Neutrophil (primary cell): Measurements from ENCODE around the gene CMKLR1.

Experiments used
- H3K27ac ChIP-seq: fragments of 200-600 bp; sonication (generic); 2 replicates; pipeline ENCODE4 v1.5.1; 2016; ENCODE audit warnings: mild to moderate bottlenecking, moderate library complexity
- H3K27me3 ChIP-seq: fragments of 200-600 bp; sonication (generic); 2 replicates; pipeline ENCODE4 v1.6.0; 2016; ENCODE audit warnings: mild to moderate bottlenecking
- H3K36me3 ChIP-seq: fragments of 200-600 bp; sonication (generic); 2 replicates; pipeline ENCODE4 v1.5.1; 2017
- H3K4me1 ChIP-seq, 2 experiments: fragments of 200-600 bp in 1 of 2; sonication (generic) in 1 of 2; 1 replicate in 1 of 2; 2 replicates in 1 of 2; pipeline versions ENCODE4 v1.5.1 to v1.6.1; 2013 to 2016; ENCODE audit warnings: low read depth in 1 of 2, low read length in 1 of 2, mild to moderate bottlenecking in 1 of 2, moderate library complexity in 1 of 2; ENCODE audit not compliant: control insufficient read depth in 1 of 2, insufficient read depth in 1 of 2
- H3K4me3 ChIP-seq, 2 experiments: fragments of 200-600 bp in 1 of 2; sonication (generic) in 1 of 2; 1 replicate in 1 of 2; 2 replicates in 1 of 2; pipeline ENCODE4 v1.5.1; 2013 to 2016; ENCODE audit warnings: low read depth in 1 of 2, low read length in 1 of 2, mild to moderate bottlenecking in 1 of 2, moderate library complexity in 1 of 2
- H3K9me3 ChIP-seq: fragments of 200-600 bp; sonication (generic); 2 replicates; pipeline ENCODE4 v1.5.1; 2016
- TF ChIP-seq, protein P1 (sequence below): fragments of 200-600 bp; sonication (generic); IDR thresholded peaks from 2 replicates; pipeline ENCODE4 v1.5.1; 2016; ENCODE audit warnings: antibody characterized with exemption

Gene CMKLR1

DNA sequence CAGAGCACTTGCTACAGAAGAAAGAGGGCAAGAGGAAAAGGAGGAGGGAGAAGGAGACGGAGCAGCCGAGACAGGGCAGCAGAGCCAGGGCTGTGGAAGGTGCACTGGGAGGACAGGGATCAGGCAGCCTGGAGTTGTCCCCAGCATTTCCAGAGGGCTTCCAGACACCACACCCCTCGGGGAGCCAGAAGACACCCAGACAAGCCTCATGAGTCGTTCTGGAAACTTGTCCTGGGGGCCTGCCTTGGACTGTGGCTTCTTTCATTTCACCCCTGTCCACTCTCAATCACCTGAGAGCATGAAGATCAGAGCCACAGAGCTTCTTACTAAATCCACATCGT is 14.1 kb downstream of the CMKLR1 start:
- no peaks in the 10 kb centered on the region for H3K9me3 ChIP-seq
- H3K4me3 ChIP-seq = no peak overlapping the region
- H3K27ac ChIP-seq = no peak overlapping the region
- H3K4me1 ChIP-seq = no peaks in the 10 kb centered on the region
- no peaks in the 10 kb centered on the region for H3K36me3 ChIP-seq
- peaks cover 8% of the 10 kb centered on the region for H3K27me3 ChIP-seq
- TF ChIP-seq, protein P1, sequence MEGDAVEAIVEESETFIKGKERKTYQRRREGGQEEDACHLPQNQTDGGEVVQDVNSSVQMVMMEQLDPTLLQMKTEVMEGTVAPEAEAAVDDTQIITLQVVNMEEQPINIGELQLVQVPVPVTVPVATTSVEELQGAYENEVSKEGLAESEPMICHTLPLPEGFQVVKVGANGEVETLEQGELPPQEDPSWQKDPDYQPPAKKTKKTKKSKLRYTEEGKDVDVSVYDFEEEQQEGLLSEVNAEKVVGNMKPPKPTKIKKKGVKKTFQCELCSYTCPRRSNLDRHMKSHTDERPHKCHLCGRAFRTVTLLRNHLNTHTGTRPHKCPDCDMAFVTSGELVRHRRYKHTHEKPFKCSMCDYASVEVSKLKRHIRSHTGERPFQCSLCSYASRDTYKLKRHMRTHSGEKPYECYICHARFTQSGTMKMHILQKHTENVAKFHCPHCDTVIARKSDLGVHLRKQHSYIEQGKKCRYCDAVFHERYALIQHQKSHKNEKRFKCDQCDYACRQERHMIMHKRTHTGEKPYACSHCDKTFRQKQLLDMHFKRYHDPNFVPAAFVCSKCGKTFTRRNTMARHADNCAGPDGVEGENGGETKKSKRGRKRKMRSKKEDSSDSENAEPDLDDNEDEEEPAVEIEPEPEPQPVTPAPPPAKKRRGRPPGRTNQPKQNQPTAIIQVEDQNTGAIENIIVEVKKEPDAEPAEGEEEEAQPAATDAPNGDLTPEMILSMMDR = no peak

DNA sequence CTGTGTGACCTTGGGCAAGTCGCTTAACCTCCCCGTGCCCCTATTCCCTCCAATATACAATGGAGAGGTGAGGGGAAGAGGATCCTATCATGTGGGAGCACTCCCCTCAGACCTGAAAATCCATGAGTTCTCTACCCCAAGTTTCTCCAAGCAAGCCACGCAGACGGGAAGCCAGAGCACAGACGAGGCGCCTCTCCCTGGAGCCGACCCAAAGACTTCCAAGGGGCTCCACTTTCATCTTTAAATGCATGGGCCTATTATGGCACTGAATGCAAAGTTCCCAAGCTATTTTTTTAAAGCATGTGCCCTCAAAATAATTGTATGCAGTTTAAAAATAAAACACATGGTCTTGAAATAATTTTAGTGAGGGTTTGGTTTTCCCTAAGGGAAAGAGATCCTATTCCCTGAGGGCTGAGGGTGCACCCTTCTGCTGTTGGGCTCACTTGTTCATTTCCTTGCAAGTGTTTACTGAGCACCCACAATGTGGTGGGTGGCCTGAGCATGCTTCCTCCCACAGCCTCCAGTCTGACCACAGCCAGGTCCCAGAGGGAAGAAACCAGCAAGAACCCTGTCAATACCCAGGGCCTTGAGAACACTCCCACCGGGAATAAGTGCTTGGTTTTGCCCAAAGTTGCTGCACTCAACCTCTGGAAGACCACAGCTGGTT is 14.6 kb downstream of the CMKLR1 start:
- TF ChIP-seq, protein P1 = no peak
- no peaks in the 10 kb centered on the region for H3K36me3 ChIP-seq
- H3K27me3 ChIP-seq = peaks cover 8% of the 10 kb centered on the region
- H3K4me1 ChIP-seq = no peaks in the 10 kb centered on the region
- no peak overlapping the region for H3K4me3 ChIP-seq
- no peaks in the 10 kb centered on the region for H3K9me3 ChIP-seq
- H3K27ac ChIP-seq = no peak overlapping the region

DNA sequence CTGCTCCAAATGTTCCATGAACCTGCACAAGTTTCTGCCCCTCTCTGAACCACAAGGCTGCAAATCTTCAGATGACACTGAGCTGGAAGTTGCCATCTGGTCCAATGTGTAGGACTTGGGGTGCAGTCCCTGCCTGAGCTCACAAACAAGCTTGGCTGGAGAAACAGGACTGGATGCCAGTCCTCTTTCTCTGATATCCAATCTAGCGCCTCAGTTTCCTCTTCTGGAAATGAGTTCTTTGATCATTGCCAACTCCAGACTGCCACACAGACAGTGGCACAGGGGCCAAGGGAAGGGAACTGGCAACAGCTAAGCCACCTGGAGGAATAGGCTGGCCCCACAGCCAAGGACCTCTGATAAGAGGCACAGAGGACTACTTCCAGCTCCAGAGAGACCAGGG is 15.5 kb downstream of the CMKLR1 start:
- TF ChIP-seq, protein P1 = no peak
- H3K4me3 ChIP-seq = no peak overlapping the region
- peaks cover 8% of the 10 kb centered on the region for H3K27me3 ChIP-seq
- no peaks in the 10 kb centered on the region for H3K4me1 ChIP-seq
- no peaks in the 10 kb centered on the region for H3K9me3 ChIP-seq
- H3K27ac ChIP-seq = no peak overlapping the region
- no peaks in the 10 kb centered on the region for H3K36me3 ChIP-seq

DNA sequence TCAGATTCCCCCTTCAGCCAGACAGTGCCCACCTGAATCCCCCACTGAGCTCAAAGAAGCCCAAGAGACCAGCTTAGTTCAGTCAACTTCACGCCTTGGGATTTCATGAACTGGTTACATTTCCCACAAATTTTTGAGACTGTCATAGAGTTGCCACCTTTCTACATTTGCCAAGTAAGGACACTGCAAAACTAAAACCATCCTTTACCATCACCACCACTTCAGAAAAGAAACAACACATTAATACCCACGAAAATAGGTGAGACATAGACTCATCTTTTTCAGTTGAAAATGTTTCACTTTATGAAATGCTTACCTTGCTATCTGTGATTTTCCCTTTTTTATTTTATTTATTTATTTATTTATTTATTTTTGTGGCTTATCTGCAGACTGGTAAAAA is 16.1 kb downstream of the CMKLR1 start:
- Histone ChIP-seq H3K27ac (no peak overlapping the region), H3K4me1 (no peaks in the 10 kb centered on the region), H3K36me3 (no peaks in the 10 kb centered on the region), H3K4me3 (no peak overlapping the region), H3K9me3 (no peaks in the 10 kb centered on the region), H3K27me3 (peaks cover 8% of the 10 kb centered on the region)
- TF ChIP-seq, protein P1 = no peak

DNA sequence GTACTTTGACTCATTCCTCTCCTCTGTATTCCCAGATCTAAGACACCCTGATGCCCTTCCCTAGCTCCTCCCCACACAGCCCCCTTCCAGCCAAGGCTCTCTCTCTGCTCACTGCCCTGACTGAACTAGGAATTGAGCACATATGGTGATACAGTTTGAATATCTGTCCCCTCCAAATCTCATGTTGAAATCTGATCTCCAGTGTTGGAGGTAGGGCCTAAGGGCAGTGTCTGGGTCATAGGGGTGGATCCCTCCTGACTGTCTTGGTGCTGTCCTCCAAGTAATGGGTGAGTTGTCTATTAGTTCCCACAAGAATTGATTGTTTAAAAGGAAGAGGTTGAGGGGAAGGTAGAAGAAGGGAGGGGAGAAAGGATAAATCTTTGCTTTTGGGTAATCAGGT is 17.4 kb downstream of the CMKLR1 start:
- no peaks in the 10 kb centered on the region for H3K4me1 ChIP-seq
- H3K36me3 ChIP-seq = no peaks in the 10 kb centered on the region
- H3K4me3 ChIP-seq = no peak overlapping the region
- TF ChIP-seq, protein P1 = no peak
- peaks cover 8% of the 10 kb centered on the region for H3K27me3 ChIP-seq
- no peaks in the 10 kb centered on the region for H3K9me3 ChIP-seq
- no peak overlapping the region for H3K27ac ChIP-seq
